ENCODE results near the gene HOXC6. TPM values are rescaled to one million over a fixed set of nuclear protein-coding genes. Genes with fewer than 3 reads are reported as not detected.
A peak's percentile ranks its signal among the peaks of the same experiment; 100 is the strongest.

HOXC6 gene
- total RNA-seq, 1 donor from 2014 or later, result not detected

- H3K4me1 Mint-ChIP-seq, result no peaks in the 10 kb centered on the region
- no peak overlapping the region for H3K4me2 ChIP-seq
- H4K20me1 ChIP-seq (ENCODE audit: low read depth), result peaks cover 88% of the 10 kb centered on the region
- H3K27me3 ChIP-seq, result peaks cover 100% of the 10 kb centered on the region
- H3K27me3 Mint-ChIP-seq (ENCODE audit: insufficient read depth, low read depth), result peaks cover 97% of the 10 kb centered on the region
- H3K9me3 ChIP-seq (ENCODE audit: low read depth), result no peaks in the 10 kb centered on the region
- H3K27ac ChIP-seq, result no peak overlapping the region
- DNase-seq (ENCODE audit: low spot score), result peak; percentile 59
- H3K36me3 Mint-ChIP-seq, result no peaks in the 10 kb centered on the region
- no peaks in the 10 kb centered on the region for H3K79me2 ChIP-seq (ENCODE audit: low read depth)
- no peaks in the 10 kb centered on the region for H3K36me3 ChIP-seq
- H3F3A ChIP-seq (ENCODE audit: low read depth), result no peaks in the 10 kb centered on the region
- H3K4me1 ChIP-seq, result no peaks in the 10 kb centered on the region
- TF ChIP-seq EZH2phosphoT487 (IDR thresholded peaks at IDR 0.05), result peak; percentile 82
- TF ChIP-seq EZH2 (IDR thresholded peaks at IDR 0.05), result peak; percentile 89
- TF ChIP-seq CTCF (IDR thresholded peaks at IDR 0.05), result no peak
- no peak overlapping the region for H2AFZ ChIP-seq (replicated peaks)
- no peak overlapping the region for H3K27ac Mint-ChIP-seq
- H3K4me3 Mint-ChIP-seq, result no peak overlapping the region
- H3K4me3 ChIP-seq, result no peak overlapping the region
- H3K9me3 Mint-ChIP-seq, result no peaks in the 10 kb centered on the region
- no peak overlapping the region for H3K9ac ChIP-seq
Measured at GRCh38 chr12:54024127-54024526, 4.1 kb upstream of the HOXC6 start.

- Histone ChIP-seq H4K20me1 (ENCODE audit: low read depth) (peaks cover 88% of the 10 kb centered on the region), H2AFZ (replicated peaks) (no peak overlapping the region), H3K27ac (no peak overlapping the region), H3K9ac (no peak overlapping the region), H3F3A (ENCODE audit: low read depth) (no peaks in the 10 kb centered on the region), H3K79me2 (ENCODE audit: low read depth) (no peaks in the 10 kb centered on the region), H3K27me3 (peaks cover 100% of the 10 kb centered on the region), H3K4me2 (no peak overlapping the region), H3K9me3 (ENCODE audit: low read depth) (no peaks in the 10 kb centered on the region), H3K4me3 (no peak overlapping the region), H3K36me3 (no peaks in the 10 kb centered on the region), H3K4me1 (no peaks in the 10 kb centered on the region)
- H3K4me1 Mint-ChIP-seq, result no peaks in the 10 kb centered on the region
- DNase-seq (ENCODE audit: low spot score), result no peak
- H3K9me3 Mint-ChIP-seq, result no peaks in the 10 kb centered on the region
- H3K27me3 Mint-ChIP-seq (ENCODE audit: insufficient read depth, low read depth), result peaks cover 95% of the 10 kb centered on the region
- no peak overlapping the region for H3K4me3 Mint-ChIP-seq
- no peaks in the 10 kb centered on the region for H3K36me3 Mint-ChIP-seq
- TF ChIP-seq CTCF (IDR thresholded peaks at IDR 0.05) (no peak), EZH2phosphoT487 (IDR thresholded peaks at IDR 0.05) (peak; percentile 16)
- no peak overlapping the region for H3K27ac Mint-ChIP-seq
Measured at GRCh38 chr12:54024581-54025305, 3.5 kb upstream of the HOXC6 start.

- no peaks in the 10 kb centered on the region for H3K36me3 ChIP-seq
- H3K4me3 ChIP-seq, result no peak overlapping the region
- TF ChIP-seq EZH2phosphoT487 (IDR thresholded peaks at IDR 0.05) (no peak), CTCF (IDR thresholded peaks at IDR 0.05) (no peak), EZH2 (IDR thresholded peaks at IDR 0.05) (no peak)
- no peaks in the 10 kb centered on the region for H3K36me3 Mint-ChIP-seq
- DNase-seq (ENCODE audit: low spot score), result no peak
- H3K4me2 ChIP-seq, result no peak overlapping the region
- no peaks in the 10 kb centered on the region for H3F3A ChIP-seq (ENCODE audit: low read depth)
- H4K20me1 ChIP-seq (ENCODE audit: low read depth), result peaks cover 88% of the 10 kb centered on the region
- H3K4me3 Mint-ChIP-seq, result no peak overlapping the region
- no peaks in the 10 kb centered on the region for H3K79me2 ChIP-seq (ENCODE audit: low read depth)
- no peaks in the 10 kb centered on the region for H3K9me3 ChIP-seq (ENCODE audit: low read depth)
- no peaks in the 10 kb centered on the region for H3K4me1 ChIP-seq
- H3K9me3 Mint-ChIP-seq, result peaks cover 2% of the 10 kb centered on the region
- no peak overlapping the region for H3K9ac ChIP-seq
- no peaks in the 10 kb centered on the region for H3K4me1 Mint-ChIP-seq
- peaks cover 94% of the 10 kb centered on the region for H3K27me3 Mint-ChIP-seq (ENCODE audit: insufficient read depth, low read depth)
- no peak overlapping the region for H3K27ac ChIP-seq
- H3K27ac Mint-ChIP-seq, result no peak overlapping the region
- H3K27me3 ChIP-seq, result peaks cover 100% of the 10 kb centered on the region
- no peak overlapping the region for H2AFZ ChIP-seq (replicated peaks)
Measured at GRCh38 chr12:54025499-54026405, 2.5 kb upstream of the HOXC6 start.
